ENCODE data around the gene LRRD1. TPM values are rescaled to one million over a fixed set of nuclear protein-coding genes. Genes with fewer than 3 reads are reported as not detected.

Gene LRRD1
- total and polyA plus RNA-seq, 9 of the 15 experiments (the other 6 are each of a cell fraction or from before 2014, with no cell fraction given), result 0.07 to 0.15 TPM; not detected in 7

- no peak for TF ChIP-seq GTF3C2 (IDR thresholded peaks at IDR 0.05; ENCODE audit: borderline replicate concordance, extremely low read depth, insufficient read length)
- TF ChIP-seq NR3C1 (CRISPR knock-in tag; IDR thresholded peaks at IDR 0.05), result no peak
- TF ChIP-seq MCM2 (IDR thresholded peaks at IDR 0.05; ENCODE audit: low read depth), result no peak
- no peak for TF ChIP-seq ZBTB2 (IDR thresholded peaks at IDR 0.05)
- TF ChIP-seq TEAD4 (IDR thresholded peaks at IDR 0.05; ENCODE audit: low read length), result peak; percentile 93
- TF ChIP-seq TEAD4 (CRISPR knock-in tag; IDR thresholded peaks at IDR 0.05; ENCODE audit: borderline replicate concordance), result no peak
- TF ChIP-seq RBM14 (IDR thresholded peaks at IDR 0.05; ENCODE audit: borderline replicate concordance, insufficient read depth, low read depth, low read length), result no peak
- TF ChIP-seq ZNF316 (IDR thresholded peaks at IDR 0.05), result peak; percentile 52
- TF ChIP-seq CXXC5 (CRISPR knock-in tag; IDR thresholded peaks at IDR 0.05), result no peak
- TF ChIP-seq BCOR (IDR thresholded peaks at IDR 0.05), result peak; percentile 48; the same call in 1 of the 2 replicates
- TF ChIP-seq TOE1 (IDR thresholded peaks at IDR 0.05; ENCODE audit: borderline replicate concordance), result no peak
- no peak for TF ChIP-seq TOE1 (CRISPR knock-in tag; IDR thresholded peaks at IDR 0.05; ENCODE audit: borderline replicate concordance, low read depth)
- TF ChIP-seq POLR2B (IDR thresholded peaks at IDR 0.05; ENCODE audit: low read depth, partially characterized antibody), result no peak
- TF ChIP-seq POU5F1 (IDR thresholded peaks at IDR 0.05; ENCODE audit: borderline replicate concordance, low read depth, low read length, partially characterized antibody), result no peak
- TF ChIP-seq ZNF586 (CRISPR knock-in tag; conservative IDR thresholded peaks at IDR 0.05), result no peak
- TF ChIP-seq ERF (CRISPR knock-in tag; IDR thresholded peaks at IDR 0.05), result no peak
- TF ChIP-seq SMARCB1 (IDR thresholded peaks at IDR 0.05; ENCODE audit: insufficient read length, low read depth), result no peak
- TF ChIP-seq JUND (IDR thresholded peaks at IDR 0.05; ENCODE audit: borderline replicate concordance, low read depth, low read length), result peak; percentile 70
- no peak; the same call in 2 of the 3 replicates for TF ChIP-seq JUND (tag; IDR thresholded peaks at IDR 0.05; ENCODE audit: borderline replicate concordance, low read depth, low read length)
- TF ChIP-seq HNRNPL (IDR thresholded peaks at IDR 0.05; ENCODE audit: low read depth, low read length), result no peak
- TF ChIP-seq L3MBTL2 (IDR thresholded peaks at IDR 0.05), result no peak
- peak; percentile 93 for TF ChIP-seq MECOM (CRISPR knock-in tag; IDR thresholded peaks at IDR 0.05)
- TF ChIP-seq GTF2E2 (tag; IDR thresholded peaks at IDR 0.05), result no peak
- TF ChIP-seq MXI1 (IDR thresholded peaks at IDR 0.05; ENCODE audit: low read depth, low read length), result no peak
- no peak for TF ChIP-seq ETV6 (IDR thresholded peaks at IDR 0.05; ENCODE audit: borderline replicate concordance in 1 of 2, low read depth in 2 of 2, low read length in 1 of 2)
- TF ChIP-seq ETV6 (CRISPR knock-in tag; IDR thresholded peaks at IDR 0.05; ENCODE audit: borderline replicate concordance), result no peak
These were observed 17.7 kb downstream of the LRRD1 start (continued) for GRCh38 chr7:92161271-92161670.

Data from K562 (cell line).